OCI-LY7 (cell line): ENCODE data around the gene PRKAG2. TPM values are rescaled to one million over a fixed set of nuclear protein-coding genes. Genes with fewer than 3 reads are reported as not detected.
"Not testable (repeated sequence)": the region's sequence is repeated elsewhere in the genome, so short reads cannot be mapped to it uniquely, and the experiment has no call there.

Source experiments
- BruUV-seq: library from RNA; stranded (reverse); fragments of 400-500 nt; replicated peaks from 2 replicates; lab custom pipeline; 2021; lab: Mats Ljungman, UMichigan
- CTCF ChIA-PET: fragments of 300-600 bp; sonication (Branson Sonifier 250); formaldehyde crosslinking; loops from one replicate; lab custom pipeline; 2022; ENCODE audit warnings: antibody characterized with exemption; ENCODE audit not compliant: unreplicated experiment; lab: Charles Lee
- POLR2A ChIA-PET: fragments of 300-600 bp; sonication (Branson Sonifier 250); formaldehyde crosslinking; loops from one replicate; lab custom pipeline; 2022; ENCODE audit warnings: antibody characterized with exemption; lab: Charles Lee
- DNase-seq: peaks from one replicate; pipeline ENCODE4 v3.0.0-alpha.2; 2015; ENCODE audit warnings: low spot score
- H2AFZ ChIP-seq: fragments of 200-600 bp; sonication (generic), shearing (Covaris generic); 2 replicates; pipeline ENCODE4 v1.6.1; 2014; ENCODE audit warnings: mild to moderate bottlenecking, antibody characterized with exemption, low read length, moderate library complexity
- H3K27ac ChIP-seq: fragments of 200-600 bp; sonication (generic); 2 replicates; pipeline ENCODE4 v1.5.1; 2014; ENCODE audit warnings: mixed run types, low read depth, mild to moderate bottlenecking, moderate library complexity, low read length, inconsistent platforms; ENCODE audit not compliant: poor library complexity, severe bottlenecking
- H3K36me3 ChIP-seq: fragments of 200-600 bp; sonication (generic); 2 replicates; pipeline ENCODE4 v1.6.1; 2014; ENCODE audit warnings: mild to moderate bottlenecking, antibody characterized with exemption, low read length, moderate library complexity, mixed read lengths; ENCODE audit not compliant: insufficient read depth
- H3K4me1 ChIP-seq: fragments of 200-600 bp; sonication (generic); 2 replicates; pipeline ENCODE4 v1.5.1; 2014; ENCODE audit warnings: mild to moderate bottlenecking, low read length; ENCODE audit not compliant: insufficient read depth, poor library complexity, severe bottlenecking
- H3K4me2 ChIP-seq: fragments of 200-600 bp; sonication (generic); 2 replicates; pipeline ENCODE4 v1.6.1; 2014; ENCODE audit warnings: mild to moderate bottlenecking, low read length
- H3K4me3 ChIP-seq: fragments of 200-600 bp; sonication (generic); 2 replicates; pipeline ENCODE4 v1.5.1; 2014; ENCODE audit warnings: mild to moderate bottlenecking, low read depth, low read length; ENCODE audit not compliant: poor library complexity, severe bottlenecking
- H3K79me2 ChIP-seq: fragments of 200-600 bp; sonication (generic); 2 replicates; pipeline ENCODE4 v1.6.1; 2016; ENCODE audit warnings: low read depth, mild to moderate bottlenecking, low read length, moderate library complexity, mixed read lengths; ENCODE audit not compliant: insufficient read depth
- H3K9me2 ChIP-seq: fragments of 200-600 bp; sonication (generic); 2 replicates; pipeline ENCODE4 v1.6.1; 2016; ENCODE audit warnings: mild to moderate bottlenecking, low read length, mixed read lengths; ENCODE audit not compliant: insufficient read depth
- H3K9me3 ChIP-seq: fragments of 200-600 bp; sonication (generic); 2 replicates; pipeline ENCODE4 v1.6.1; 2014; ENCODE audit warnings: mild to moderate bottlenecking, mixed run types, low read length, mixed read lengths
- H4K20me1 ChIP-seq: fragments of 200-600 bp; sonication (generic); 2 replicates; pipeline ENCODE4 v1.6.1; 2014; ENCODE audit warnings: mild to moderate bottlenecking, antibody characterized with exemption, low read length, moderate library complexity, mixed read lengths; ENCODE audit not compliant: insufficient read depth
- CTCF ChIP-seq: fragments of 200-600 bp; sonication (generic); conservative IDR thresholded peaks from 2 replicates; pipeline ENCODE4 v1.5.1; 2014; ENCODE audit warnings: mild to moderate bottlenecking, antibody characterized with exemption, low read length, moderate library complexity, mixed read lengths
- EZH2phosphoT487 ChIP-seq: fragments of 200-600 bp; sonication (generic); IDR thresholded peaks from 2 replicates; pipeline ENCODE4 v1.6.1; 2018; ENCODE audit warnings: low read depth, borderline replicate concordance, mild to moderate bottlenecking, mixed run types, antibody characterized with exemption, low read length, moderate library complexity, mixed read lengths
- intact Hi-C: fragments of 100-400 bp; cut with micrococcal nuclease; formaldehyde crosslinking; loops from one replicate; pipeline ENCODE4 v1.10.0; 2022; ENCODE audit not compliant: unreplicated experiment
- total RNA-seq, 2 experiments: library from RNA; depleted of rRNA in 1 of 2; stranded (reverse); fragments of >200 nt in 1 of 2; shearing (Covaris generic) in 1 of 2; gene quantifications; 2 replicates each; pipeline ENCODE4 v1.2.3, GENCODE V29; 2014 to 2022

PRKAG2 gene
- total RNA-seq, 2 experiments from 2014 or later, result 1.2 to 5.1 TPM

DNA sequence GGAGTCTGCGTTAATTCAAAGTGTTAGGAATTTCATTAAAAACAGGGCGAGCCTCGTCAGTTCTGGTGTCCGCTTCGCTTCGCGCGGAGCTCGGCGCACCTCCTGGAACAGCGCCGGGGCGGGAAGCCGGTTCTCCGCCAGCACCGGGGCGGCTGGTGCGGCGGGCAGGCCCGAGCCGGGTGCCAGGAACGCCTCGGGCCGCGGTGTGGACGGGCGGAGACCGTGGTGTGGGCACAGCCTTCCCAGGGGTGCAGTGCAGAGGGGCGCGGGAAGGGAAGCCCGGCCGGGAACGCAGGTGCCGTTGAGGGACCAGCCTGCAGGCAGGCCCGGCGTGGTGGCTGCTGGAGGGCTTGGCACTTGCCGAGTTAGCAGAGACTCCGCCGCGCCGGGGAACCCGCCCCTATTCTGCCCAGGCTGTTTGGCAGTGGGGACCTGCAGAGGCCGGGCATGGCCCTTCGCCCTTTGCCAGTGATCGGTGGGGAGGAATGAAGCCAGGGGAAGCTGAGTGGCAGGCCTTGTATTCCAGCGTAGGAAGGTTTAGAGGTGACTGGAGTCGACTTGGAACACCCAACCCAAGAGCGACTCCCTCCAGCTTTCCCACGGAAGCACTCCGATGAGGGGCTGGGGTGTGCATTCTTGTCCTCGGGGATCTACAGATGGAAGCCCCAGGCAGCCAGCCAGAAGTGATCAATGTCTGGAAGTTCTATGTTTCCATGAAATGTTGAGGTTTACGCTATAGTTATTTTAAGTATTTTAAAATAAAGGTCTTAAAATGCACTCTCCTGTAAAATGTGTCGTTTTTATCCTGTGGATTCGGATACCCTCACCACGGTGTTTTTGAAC lies 356.3 kb downstream of the PRKAG2 start:
- CTCF ChIA-PET, result interaction anchor here (0.5 kb wide), 1 partner anchor 186 kb away, joined by 3 read pairs; no protein-coding TSS in a partner anchor
- Histone ChIP-seq H3K4me2 (peak overlapping the region; percentile 38), H3K36me3 (peaks cover 6% of the 10 kb centered on the region; the same call in 1 of the 2 replicates), H4K20me1 (peaks cover 22% of the 10 kb centered on the region), H3K4me1 (peaks cover 19% of the 10 kb centered on the region), H2AFZ (peak overlapping the region; percentile 88), H3K4me3 (peak overlapping the region; percentile 59), H3K27ac (peak overlapping the region; percentile 85), H3K79me2 (peaks cover 33% of the 10 kb centered on the region), H3K9me3 (peaks cover 11% of the 10 kb centered on the region; the same call in 1 of the 2 replicates), H3K9me2 (no peaks in the 10 kb centered on the region)
- TF ChIP-seq EZH2phosphoT487, result no peak
- no peak for TF ChIP-seq CTCF
- POLR2A ChIA-PET, result interaction anchor here (0.6 kb wide), 1 partner anchor 91 kb away, joined by 3 read pairs; no protein-coding TSS in a partner anchor
- DNase-seq, result no peak
- intact Hi-C loops, result no loop called here
- no TSS peak for BruUV-seq

DNA sequence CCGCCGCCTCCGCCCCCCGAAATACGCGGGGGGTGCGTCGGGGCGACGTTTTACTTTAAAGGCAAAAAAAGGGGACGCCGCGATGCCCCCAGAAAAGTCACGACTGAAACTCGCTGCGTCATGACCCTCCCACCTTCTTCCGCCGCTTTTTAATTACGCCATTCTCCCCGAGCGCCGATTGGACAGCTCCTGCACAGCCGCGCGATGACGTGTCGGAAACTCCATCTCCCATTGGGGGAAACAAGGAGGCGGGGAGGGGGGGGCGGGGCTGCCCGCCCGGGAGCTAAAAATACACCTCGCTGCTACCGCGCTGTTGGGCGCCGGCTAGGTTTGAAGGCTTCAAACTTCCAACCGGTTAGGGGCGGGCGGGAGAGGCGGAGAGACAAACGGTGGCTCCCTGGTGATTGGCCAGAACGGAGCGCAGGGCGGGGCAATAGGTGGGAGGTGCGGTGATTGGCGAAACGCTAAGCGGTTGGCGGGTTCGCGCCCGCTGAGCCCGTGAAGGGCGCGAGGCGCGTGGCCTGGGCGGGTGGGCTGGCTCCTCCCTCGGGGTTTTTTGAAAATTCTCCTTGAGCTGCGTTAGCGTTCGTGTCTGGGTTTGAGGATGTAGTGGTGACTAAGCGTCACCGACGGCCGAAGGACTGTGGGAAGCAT lies 357.0 kb downstream of the PRKAG2 start, which contains the start of gene RHEB:
Gene RHEB (minus strand): TSS at position 131 of the 654 bp plus-strand sequence. CDS start 384 bp downstream, outside the sequence.
- peak within 1 kb of the TSS; percentile 85 for H3K27ac ChIP-seq
- peak within 1 kb of the TSS; percentile 88 for H2AFZ ChIP-seq
- no peaks in the 10 kb centered on the region for H3K9me2 ChIP-seq
- POLR2A ChIA-PET, result interaction anchor here (0.6 to 0.8 kb wide), 3 partner anchors 11 to 92 kb away, joined by 3 read pairs; no protein-coding TSS in a partner anchor
- peak within 1 kb of the TSS; percentile 90 for H3K4me3 ChIP-seq
- H4K20me1 ChIP-seq, result peaks cover 26% of the 10 kb centered on the region
- peaks cover 11% of the 10 kb centered on the region; the same call in 1 of the 2 replicates for H3K9me3 ChIP-seq
- intact Hi-C loops, result loop anchor here (2.0 to 5.0 kb wide), 2 partner anchors 112 to 169 kb away; no protein-coding TSS in a partner anchor
- DNase-seq, result peak; percentile 98
- BruUV-seq, result no TSS peak
- no peak for TF ChIP-seq CTCF
- H3K36me3 ChIP-seq, result peaks cover 12% of the 10 kb centered on the region
- CTCF ChIA-PET, result interaction anchor here (0.5 kb wide), 1 partner anchor 185 kb away, joined by 3 read pairs; no protein-coding TSS in a partner anchor
- peaks cover 19% of the 10 kb centered on the region for H3K4me1 ChIP-seq
- H3K4me2 ChIP-seq, result peak within 1 kb of the TSS; percentile 89
- H3K79me2 ChIP-seq, result peaks cover 40% of the 10 kb centered on the region

GRCh38 chr7:151518947-151519764 lies 357.8 kb downstream of the PRKAG2 start:
- Histone ChIP-seq H3K27ac (peak overlapping the region; percentile 85), H3K4me2 (peak overlapping the region; percentile 89), H3K4me3 (peak overlapping the region; percentile 90), H3K9me3 (peaks cover 17% of the 10 kb centered on the region; the same call in 1 of the 2 replicates), H3K4me1 (peaks cover 19% of the 10 kb centered on the region), H3K79me2 (peaks cover 48% of the 10 kb centered on the region), H4K20me1 (peaks cover 32% of the 10 kb centered on the region), H3K36me3 (peaks cover 20% of the 10 kb centered on the region)
- CTCF ChIA-PET, H3K9me2 ChIP-seq, BruUV-seq, H2AFZ ChIP-seq: not testable (repeated sequence)
- DNase-seq, result peak; percentile 71
- intact Hi-C loops, result loop anchor here (2.0 to 5.0 kb wide), 2 partner anchors 113 to 168 kb away; no protein-coding TSS in a partner anchor
- POLR2A ChIA-PET, result interaction anchor here (0.6 to 0.8 kb wide), 2 partner anchors 11 to 12 kb away, joined by 3 read pairs; no protein-coding TSS in a partner anchor
